SU-DHL-6 (cell line): ENCODE measurements around the gene GPC1.

Experiments used
- H2AFZ ChIP-seq: fragments of 200-600 bp; sonication (generic); 2 replicates; pipeline ENCODE4 v1.6.1; 2014; ENCODE audit warnings: low read depth, mild to moderate bottlenecking, moderate library complexity, mixed read lengths, antibody characterized with exemption, low read length; ENCODE audit not compliant: severe bottlenecking
- H3F3A ChIP-seq: fragments of 200-600 bp; shearing (Covaris generic); 2 replicates; pipeline ENCODE4 v1.6.0; 2016; ENCODE audit warnings: antibody characterized with exemption, mild to moderate bottlenecking; ENCODE audit not compliant: insufficient read depth
- H3K27ac ChIP-seq: fragments of 200-600 bp; sonication (generic); 2 replicates; pipeline ENCODE4 v1.5.1; 2016; ENCODE audit warnings: low read depth, mild to moderate bottlenecking, low read length, moderate library complexity, mixed read lengths
- H3K27me3 ChIP-seq: fragments of 200-600 bp; sonication (generic), shearing (Covaris generic); 2 replicates; pipeline ENCODE4 v1.6.0; 2014; ENCODE audit warnings: mild to moderate bottlenecking, low read length
- H3K36me3 ChIP-seq: fragments of 200-600 bp; sonication (generic); 2 replicates; pipeline ENCODE4 v1.6.1; 2014; ENCODE audit warnings: mild to moderate bottlenecking, low read length, mixed read lengths
- H3K4me2 ChIP-seq: fragments of 300-600, 200-600 bp; shearing (Covaris generic), sonication (generic); 2 replicates; pipeline ENCODE4 v1.6.0; 2014; ENCODE audit warnings: low read length, low read depth, mild to moderate bottlenecking; ENCODE audit not compliant: poor library complexity, severe bottlenecking
- H3K4me3 ChIP-seq: fragments of 200-600 bp; sonication (generic); 2 replicates; pipeline ENCODE4 v1.5.1; 2014; ENCODE audit warnings: antibody characterized with exemption, low read length, mild to moderate bottlenecking, mixed read lengths; ENCODE audit not compliant: insufficient read depth, poor library complexity, severe bottlenecking
- H3K79me2 ChIP-seq: fragments of 200-600 bp; sonication (generic); 2 replicates; pipeline ENCODE4 v1.6.1; 2014; ENCODE audit warnings: mild to moderate bottlenecking, low read length, moderate library complexity; ENCODE audit not compliant: insufficient read depth
- H3K9ac ChIP-seq: fragments of 200-600 bp; sonication (generic); 2 replicates; pipeline ENCODE4 v1.7.0; 2014; ENCODE audit warnings: mild to moderate bottlenecking, low read length
- H3K9me2 ChIP-seq: fragments of 200-600 bp; sonication (generic); replicated peaks from 2 replicates; pipeline ENCODE4 v1.6.1; 2014; ENCODE audit warnings: low read length; ENCODE audit not compliant: insufficient read depth
- H3K9me3 ChIP-seq: fragments of 200-600 bp; sonication (generic); 2 replicates; pipeline ENCODE4 v1.6.1; 2014; ENCODE audit warnings: low read length, mixed read lengths; ENCODE audit not compliant: insufficient read depth
- H4K20me1 ChIP-seq: fragments of 200-600 bp; sonication (generic); 2 replicates; pipeline ENCODE4 v1.6.1; 2014; ENCODE audit warnings: low read depth, mild to moderate bottlenecking, antibody characterized with exemption, low read length, moderate library complexity, mixed read lengths
- EZH2phosphoT487 ChIP-seq: fragments of 200-600 bp; sonication (generic), shearing (Covaris generic); conservative IDR thresholded peaks from 2 replicates; pipeline ENCODE4 v1.6.1; 2018; ENCODE audit warnings: mild to moderate bottlenecking, antibody characterized with exemption, low read length, moderate library complexity, mixed read lengths
- TF ChIP-seq, protein P1 (sequence below): fragments of 200-600 bp; sonication (generic); IDR thresholded peaks from one replicate; pipeline ENCODE4 v1.5.1; 2017; ENCODE audit warnings: antibody characterized with exemption, mild to moderate bottlenecking, low read length, moderate library complexity; ENCODE audit not compliant: insufficient read depth, poor library complexity, severe bottlenecking

GPC1 gene

DNA sequence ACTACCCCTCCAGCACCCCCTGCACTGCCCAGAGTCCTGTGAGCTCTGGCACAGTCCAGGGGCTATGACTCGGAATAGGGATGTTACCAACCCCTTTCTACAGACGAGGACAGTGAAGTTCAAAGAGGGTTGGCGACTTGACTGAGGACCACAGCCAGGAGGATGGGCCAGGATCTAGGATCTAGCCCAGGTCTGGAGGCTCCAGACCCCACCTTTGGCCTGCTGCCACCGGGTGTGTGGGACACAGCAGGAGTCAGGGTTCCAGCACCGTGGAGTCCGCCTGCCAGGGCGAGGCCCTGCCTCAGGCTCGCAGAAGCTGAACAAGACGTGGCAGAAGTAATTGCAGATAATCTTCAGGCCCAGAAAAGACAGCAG lies 37.9 kb upstream of the GPC1 start:
- H4K20me1 ChIP-seq = no peaks in the 10 kb centered on the region
- no peaks in the 10 kb centered on the region for H3K36me3 ChIP-seq
- no peak overlapping the region for H2AFZ ChIP-seq

DNA sequence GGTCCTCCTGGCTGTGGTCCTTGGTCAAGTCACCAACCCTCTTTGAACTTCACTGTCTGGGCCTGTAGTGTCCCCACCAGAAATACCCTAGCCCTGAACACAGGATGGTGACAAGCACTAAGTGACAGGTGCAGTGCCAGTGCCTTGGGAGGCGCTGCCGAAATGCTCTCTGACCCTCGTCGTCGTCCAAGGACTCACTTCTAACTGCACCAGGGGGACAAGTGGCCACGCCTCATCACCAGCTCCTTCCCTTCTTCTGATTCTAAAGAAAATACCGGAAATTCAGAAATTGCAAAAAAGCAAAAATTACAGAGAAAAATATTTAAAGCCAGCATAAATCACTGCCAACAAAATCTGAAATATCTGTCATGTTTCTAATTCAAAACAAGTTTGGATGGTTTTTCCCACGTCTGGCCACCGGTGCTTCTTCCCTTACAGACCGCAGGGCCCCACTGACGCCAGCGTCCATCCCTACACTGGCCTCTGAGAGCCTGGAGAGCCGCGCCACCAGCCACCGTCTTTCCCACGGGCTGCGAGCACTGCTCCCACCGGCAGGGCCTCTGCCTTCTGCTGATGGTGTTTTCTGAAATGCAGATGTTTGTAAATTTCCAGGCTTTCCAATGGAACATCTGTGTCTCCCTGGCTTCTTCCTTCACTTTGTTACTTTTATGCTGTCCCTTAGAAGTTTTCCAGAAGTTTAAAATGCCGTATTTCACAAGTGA lies 37.4 kb upstream of the GPC1 start:
- no peaks in the 10 kb centered on the region for H3K36me3 ChIP-seq
- no peaks in the 10 kb centered on the region for H3K9me2 ChIP-seq
- H3F3A ChIP-seq = no peaks in the 10 kb centered on the region
- no peaks in the 10 kb centered on the region for H3K79me2 ChIP-seq
- H4K20me1 ChIP-seq = no peaks in the 10 kb centered on the region
- H3K27ac ChIP-seq = no peak overlapping the region
- H3K9me3 ChIP-seq = no peaks in the 10 kb centered on the region
- H3K27me3 ChIP-seq = no peaks in the 10 kb centered on the region
- H2AFZ ChIP-seq = no peak overlapping the region
- H3K9ac ChIP-seq = no peak overlapping the region
- TF ChIP-seq, protein P1, sequence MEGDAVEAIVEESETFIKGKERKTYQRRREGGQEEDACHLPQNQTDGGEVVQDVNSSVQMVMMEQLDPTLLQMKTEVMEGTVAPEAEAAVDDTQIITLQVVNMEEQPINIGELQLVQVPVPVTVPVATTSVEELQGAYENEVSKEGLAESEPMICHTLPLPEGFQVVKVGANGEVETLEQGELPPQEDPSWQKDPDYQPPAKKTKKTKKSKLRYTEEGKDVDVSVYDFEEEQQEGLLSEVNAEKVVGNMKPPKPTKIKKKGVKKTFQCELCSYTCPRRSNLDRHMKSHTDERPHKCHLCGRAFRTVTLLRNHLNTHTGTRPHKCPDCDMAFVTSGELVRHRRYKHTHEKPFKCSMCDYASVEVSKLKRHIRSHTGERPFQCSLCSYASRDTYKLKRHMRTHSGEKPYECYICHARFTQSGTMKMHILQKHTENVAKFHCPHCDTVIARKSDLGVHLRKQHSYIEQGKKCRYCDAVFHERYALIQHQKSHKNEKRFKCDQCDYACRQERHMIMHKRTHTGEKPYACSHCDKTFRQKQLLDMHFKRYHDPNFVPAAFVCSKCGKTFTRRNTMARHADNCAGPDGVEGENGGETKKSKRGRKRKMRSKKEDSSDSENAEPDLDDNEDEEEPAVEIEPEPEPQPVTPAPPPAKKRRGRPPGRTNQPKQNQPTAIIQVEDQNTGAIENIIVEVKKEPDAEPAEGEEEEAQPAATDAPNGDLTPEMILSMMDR = no peak
- TF ChIP-seq EZH2phosphoT487 = no peak
- H3K4me2 ChIP-seq = no peak overlapping the region
- no peak overlapping the region for H3K4me3 ChIP-seq

More for the DNA sequence above, 37.9 kb upstream of the GPC1 start:
- Histone ChIP-seq H3K79me2 (no peaks in the 10 kb centered on the region), H3K4me2 (no peak overlapping the region), H3K27me3 (no peaks in the 10 kb centered on the region), H3K27ac (no peak overlapping the region), H3K9ac (no peak overlapping the region), H3K4me3 (no peak overlapping the region), H3K9me3 (no peaks in the 10 kb centered on the region), H3K9me2 (no peaks in the 10 kb centered on the region), H3F3A (no peaks in the 10 kb centered on the region)
- TF ChIP-seq EZH2phosphoT487 = no peak
- TF ChIP-seq, protein P1 = no peak

DNA sequence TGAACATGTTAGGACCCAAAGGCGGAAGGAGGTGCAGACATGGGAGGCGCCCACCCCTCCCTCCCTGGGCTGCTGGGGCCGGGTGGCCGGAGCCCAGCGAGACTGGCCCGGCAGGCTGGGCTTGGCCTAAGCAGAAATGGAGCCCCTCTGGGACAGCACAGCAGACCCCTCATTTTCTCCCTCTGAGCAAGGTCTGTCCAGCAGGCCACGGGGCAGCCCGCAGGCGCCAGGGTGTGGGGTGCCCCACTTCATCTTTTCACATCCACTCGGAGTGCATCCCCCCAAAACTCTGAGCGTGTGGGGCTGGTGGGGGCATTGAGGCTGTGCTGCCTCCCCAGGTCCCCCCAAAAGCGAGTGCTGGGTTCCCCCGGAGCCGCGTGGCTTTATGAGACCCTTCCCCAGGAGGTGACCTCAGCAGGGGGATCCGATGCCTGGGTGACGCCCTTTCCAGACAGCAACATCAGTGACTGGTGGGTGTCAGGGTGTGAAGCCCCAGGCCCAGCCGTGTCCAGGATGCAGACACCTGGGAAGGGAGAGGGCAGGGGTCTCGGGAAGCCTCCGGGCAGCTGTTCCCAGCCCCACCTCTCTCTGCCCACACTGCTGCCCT lies 36.7 kb upstream of the GPC1 start:
- TF ChIP-seq, protein P1 = no peak
- TF ChIP-seq EZH2phosphoT487 = no peak
- Histone ChIP-seq H3F3A (no peaks in the 10 kb centered on the region), H3K4me3 (no peak overlapping the region)

More for the DNA sequence above, 36.7 kb upstream of the GPC1 start:
- no peaks in the 10 kb centered on the region for H3K79me2 ChIP-seq
- no peaks in the 10 kb centered on the region for H3K36me3 ChIP-seq
- no peak overlapping the region for H3K27ac ChIP-seq
- H3K4me2 ChIP-seq = no peak overlapping the region
- H3K27me3 ChIP-seq = no peaks in the 10 kb centered on the region
- H3K9me2 ChIP-seq = no peaks in the 10 kb centered on the region
- no peak overlapping the region for H2AFZ ChIP-seq
- H4K20me1 ChIP-seq = no peaks in the 10 kb centered on the region
- no peaks in the 10 kb centered on the region for H3K9me3 ChIP-seq
- H3K9ac ChIP-seq = no peak overlapping the region
